HFF-Myc (cell line): ENCODE results near the gene FBXL16.
A peak's percentile ranks its signal among the peaks of the same experiment; 100 is the strongest.

Experiments
- DNase-seq: peaks from one replicate; pipeline ENCODE4 v3.0.0-alpha.2; 2011; ENCODE audit warnings: low read depth; ENCODE audit errors: extremely low read depth
- H3K4me3 ChIP-seq: replicated peaks from 2 replicates; pipeline ENCODE4 v1.5.1; 2011; ENCODE audit warnings: low read depth, mild to moderate bottlenecking, control low read depth, low read length
- TF ChIP-seq, protein P1 (sequence below): IDR thresholded peaks from 2 replicates; pipeline ENCODE4 v1.5.1; 2012; ENCODE audit warnings: mild to moderate bottlenecking, low read depth, low read length, control low read depth; ENCODE audit errors: missing control alignments

Gene FBXL16

DNA sequence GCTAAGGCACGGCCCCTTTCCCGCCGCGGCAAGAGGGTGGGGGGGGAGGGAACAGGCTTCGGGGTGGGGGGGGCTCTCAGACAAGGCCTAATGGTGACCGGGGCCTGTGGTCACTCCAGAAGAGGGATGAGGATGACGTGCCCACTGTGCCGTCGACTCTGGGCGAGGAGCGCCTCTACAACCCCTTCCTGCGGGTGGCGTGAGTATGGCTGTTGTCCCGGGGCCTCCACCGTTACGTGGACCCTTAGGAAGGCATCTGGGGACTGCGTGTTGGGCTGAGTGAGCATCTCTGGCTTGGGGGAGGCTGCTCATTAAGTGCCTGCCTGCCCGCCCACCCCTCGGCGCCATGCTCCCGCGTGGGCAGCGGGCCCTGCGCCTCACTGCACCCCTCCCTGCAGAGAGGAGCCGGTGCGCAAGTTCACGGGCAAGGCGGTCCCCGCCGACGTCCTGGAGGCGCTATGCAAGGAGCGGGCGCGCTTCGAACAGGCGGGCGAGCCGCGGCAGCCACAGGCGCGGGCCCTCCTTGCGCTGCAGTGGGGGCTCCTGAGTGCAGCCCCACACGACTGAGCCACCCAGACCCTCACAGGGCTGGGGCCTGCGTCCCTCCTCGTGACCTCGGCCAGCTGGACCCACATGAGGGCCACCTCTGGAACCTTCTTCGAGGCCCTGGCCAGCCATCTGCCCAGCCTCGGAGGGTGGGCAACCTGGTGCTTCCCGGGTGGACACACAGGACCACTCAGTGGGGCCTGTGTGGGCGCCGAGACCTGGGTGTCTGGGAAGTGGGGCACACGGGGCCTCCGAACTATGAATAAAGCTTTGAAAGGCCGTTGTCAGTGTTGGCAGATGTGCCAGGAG lies 23.5 kb upstream of the FBXL16 start:
- DNase-seq, result no peak
- H3K4me3 ChIP-seq, result peak overlapping the region; percentile 88
- TF ChIP-seq, protein P1, sequence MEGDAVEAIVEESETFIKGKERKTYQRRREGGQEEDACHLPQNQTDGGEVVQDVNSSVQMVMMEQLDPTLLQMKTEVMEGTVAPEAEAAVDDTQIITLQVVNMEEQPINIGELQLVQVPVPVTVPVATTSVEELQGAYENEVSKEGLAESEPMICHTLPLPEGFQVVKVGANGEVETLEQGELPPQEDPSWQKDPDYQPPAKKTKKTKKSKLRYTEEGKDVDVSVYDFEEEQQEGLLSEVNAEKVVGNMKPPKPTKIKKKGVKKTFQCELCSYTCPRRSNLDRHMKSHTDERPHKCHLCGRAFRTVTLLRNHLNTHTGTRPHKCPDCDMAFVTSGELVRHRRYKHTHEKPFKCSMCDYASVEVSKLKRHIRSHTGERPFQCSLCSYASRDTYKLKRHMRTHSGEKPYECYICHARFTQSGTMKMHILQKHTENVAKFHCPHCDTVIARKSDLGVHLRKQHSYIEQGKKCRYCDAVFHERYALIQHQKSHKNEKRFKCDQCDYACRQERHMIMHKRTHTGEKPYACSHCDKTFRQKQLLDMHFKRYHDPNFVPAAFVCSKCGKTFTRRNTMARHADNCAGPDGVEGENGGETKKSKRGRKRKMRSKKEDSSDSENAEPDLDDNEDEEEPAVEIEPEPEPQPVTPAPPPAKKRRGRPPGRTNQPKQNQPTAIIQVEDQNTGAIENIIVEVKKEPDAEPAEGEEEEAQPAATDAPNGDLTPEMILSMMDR, result no peak

DNA sequence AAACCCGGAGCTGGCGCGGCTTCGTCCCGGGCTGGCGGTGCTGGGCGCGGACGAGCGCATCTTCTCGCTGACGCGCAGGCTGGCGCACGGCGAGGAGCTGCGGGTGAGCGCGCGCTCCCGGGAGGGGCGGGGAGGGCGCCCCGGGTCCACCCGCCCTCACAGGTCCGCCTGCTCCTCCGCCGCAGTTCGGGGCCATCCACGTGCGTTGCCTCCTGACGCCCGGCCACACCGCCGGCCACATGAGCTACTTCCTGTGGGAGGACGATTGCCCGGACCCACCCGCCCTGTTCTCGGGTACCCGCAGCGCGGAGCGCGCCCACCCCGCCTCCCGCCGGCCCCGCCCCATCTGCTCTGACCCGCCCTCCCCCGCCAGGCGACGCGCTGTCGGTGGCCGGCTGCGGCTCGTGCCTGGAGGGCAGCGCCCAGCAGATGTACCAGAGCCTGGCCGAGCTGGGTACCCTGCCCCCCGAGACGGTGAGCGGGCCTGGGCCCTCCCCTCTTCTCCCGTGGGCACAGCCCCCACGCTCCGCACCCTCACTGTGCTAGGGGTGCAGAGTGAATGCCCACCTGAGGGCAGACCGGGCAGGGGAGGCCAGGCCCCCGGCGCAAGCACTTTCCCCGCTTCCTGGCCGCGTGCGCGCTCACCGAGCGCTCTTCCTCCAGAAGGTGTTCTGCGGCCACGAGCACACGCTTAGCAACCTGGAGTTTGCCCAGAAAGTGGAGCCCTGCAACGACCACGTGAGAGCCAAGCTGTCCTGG lies 22.7 kb upstream of the FBXL16 start:
- TF ChIP-seq, protein P1, result no peak
- DNase-seq, result no peak
- peak overlapping the region; percentile 88 for H3K4me3 ChIP-seq

DNA sequence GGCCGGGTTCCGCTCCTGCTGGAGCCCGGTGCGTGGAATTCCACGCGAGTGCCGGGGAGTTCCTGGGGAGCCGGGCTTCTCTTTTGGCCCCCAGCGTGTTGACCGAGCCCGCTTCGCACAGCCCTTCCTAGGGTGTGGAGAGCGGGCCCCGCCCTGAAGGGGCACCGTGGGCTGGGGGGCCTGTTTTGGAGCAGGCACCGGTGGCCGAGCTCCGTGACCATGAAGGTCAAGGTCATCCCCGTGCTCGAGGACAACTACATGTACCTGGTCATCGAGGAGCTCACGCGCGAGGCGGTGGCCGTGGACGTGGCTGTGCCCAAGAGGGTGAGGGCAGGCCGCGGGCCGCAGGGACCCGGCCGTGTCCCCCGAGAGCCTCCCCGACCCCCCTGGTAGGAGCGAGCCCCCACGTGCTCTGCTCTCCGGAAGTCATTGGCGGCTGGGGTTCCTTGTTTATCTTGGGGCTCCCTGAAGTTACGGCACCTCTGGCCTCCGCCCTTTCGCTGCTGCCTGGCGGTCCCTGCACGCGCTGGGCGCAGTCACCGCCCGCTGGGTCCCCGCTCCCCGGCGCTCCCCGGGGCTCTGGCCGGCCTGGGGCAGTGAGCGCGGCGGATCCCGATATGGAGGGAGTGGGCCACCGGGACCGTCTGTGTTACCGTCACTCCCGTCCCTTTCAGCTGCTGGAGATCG lies 21.8 kb upstream of the FBXL16 start:
- H3K4me3 ChIP-seq, result peak overlapping the region; percentile 88
- no peak for DNase-seq
- TF ChIP-seq, protein P1, result no peak

DNA sequence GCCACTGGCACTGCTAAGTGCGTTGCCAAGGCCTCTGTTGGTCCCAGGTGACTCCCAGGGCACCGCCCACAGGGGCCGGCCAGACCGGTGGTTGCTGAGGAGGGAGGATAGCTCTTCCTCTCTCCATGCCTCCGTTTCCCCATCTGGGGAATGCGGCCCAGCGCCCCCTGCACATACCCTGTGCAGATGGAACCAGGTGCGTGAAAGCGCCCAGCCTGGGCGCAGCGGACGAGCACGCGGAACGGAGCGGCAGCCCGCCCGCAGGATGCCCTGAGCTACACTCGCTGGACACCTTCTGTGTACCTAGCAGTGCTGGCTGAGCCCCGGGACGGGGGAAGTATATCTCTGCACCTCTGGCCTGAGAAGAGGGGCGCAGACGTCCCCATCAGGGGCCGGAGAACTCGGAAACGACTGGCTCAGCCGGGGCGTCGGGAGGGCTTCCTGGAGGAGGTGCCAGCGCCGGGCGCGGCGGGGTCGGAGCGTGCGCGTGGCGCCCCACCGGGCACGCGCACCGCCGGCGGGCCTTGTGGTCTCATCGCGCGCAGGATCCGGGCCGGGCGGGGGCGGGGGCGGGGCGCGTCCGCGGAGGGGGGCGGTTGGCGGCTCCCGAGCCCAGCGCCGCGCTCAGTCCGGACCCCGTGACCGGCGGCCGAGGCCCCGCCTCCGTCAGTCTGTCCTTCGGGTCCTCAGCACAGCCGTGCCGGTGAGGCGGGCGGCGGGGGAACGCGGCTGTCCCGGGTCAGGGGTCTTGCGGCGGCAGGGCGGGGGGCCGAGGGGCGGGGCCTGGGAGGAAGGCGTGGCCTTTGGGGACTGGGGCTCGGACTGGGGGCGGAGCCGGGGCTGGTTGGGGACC lies 21.1 kb upstream of the FBXL16 start, which contains the start of the genes CCDC78 and HAGHL:
CCDC78 (minus strand) TSS at position 6 of the 853 bp plus-strand sequence. CDS start 76 bp downstream, outside the sequence.
HAGHL (plus strand) TSS at position 669 of the 853 bp plus-strand sequence. CDS start 404 bp downstream, outside the sequence.
- H3K4me3 ChIP-seq, result peak within 1 kb of the TSS; percentile 88
- DNase-seq, result no peak
- TF ChIP-seq, protein P1, result no peak

GRCh38 chr16:726188-726437 lies 20.5 kb upstream of the FBXL16 start:
- TF ChIP-seq, protein P1, result no peak
- no peak for DNase-seq
- 0 out of 2 replicates have a peak overlapping the region, but pooled peaks have one; percentile 31 for H3K4me3 ChIP-seq
